Adipocyte (in vitro differentiated cells): ENCODE measurements around the gene DISP1.
"Not testable (repeated sequence)": the region's sequence is repeated elsewhere in the genome, so short reads cannot be mapped to it uniquely, and the experiment has no call there.

Experiments
- DNase-seq: peaks from one replicate; pipeline ENCODE4 v3.0.0-alpha.2; 2015; ENCODE audit warnings: low read depth
- H3K27me3 ChIP-seq: replicated peaks from 2 replicates; pipeline ENCODE4 v1.7.0; 2013; ENCODE audit warnings: mild to moderate bottlenecking, low read length, moderate library complexity; ENCODE audit not compliant: control insufficient read depth, insufficient read depth
- H3K36me3 ChIP-seq: 2 replicates; pipeline ENCODE4 v1.7.0; 2013; ENCODE audit warnings: low read length, mild to moderate bottlenecking, moderate library complexity; ENCODE audit not compliant: control insufficient read depth, insufficient read depth, severe bottlenecking
- H3K4me1 ChIP-seq: 2 replicates; pipeline ENCODE4 v1.7.0; 2013; ENCODE audit warnings: mild to moderate bottlenecking, low read length, moderate library complexity; ENCODE audit not compliant: control insufficient read depth, insufficient read depth
- H3K4me3 ChIP-seq: 2 replicates; pipeline ENCODE4 v1.7.0; 2013; ENCODE audit warnings: mild to moderate bottlenecking, low read length, moderate library complexity
- H3K9ac ChIP-seq: 2 replicates; pipeline ENCODE4 v1.7.0; 2013; ENCODE audit warnings: mild to moderate bottlenecking, low read length, moderate library complexity
- H3K9me3 ChIP-seq: 2 replicates; pipeline ENCODE4 v1.7.0; 2013; ENCODE audit warnings: mild to moderate bottlenecking, low read length, moderate library complexity; ENCODE audit not compliant: control insufficient read depth

Gene DISP1

DNA sequence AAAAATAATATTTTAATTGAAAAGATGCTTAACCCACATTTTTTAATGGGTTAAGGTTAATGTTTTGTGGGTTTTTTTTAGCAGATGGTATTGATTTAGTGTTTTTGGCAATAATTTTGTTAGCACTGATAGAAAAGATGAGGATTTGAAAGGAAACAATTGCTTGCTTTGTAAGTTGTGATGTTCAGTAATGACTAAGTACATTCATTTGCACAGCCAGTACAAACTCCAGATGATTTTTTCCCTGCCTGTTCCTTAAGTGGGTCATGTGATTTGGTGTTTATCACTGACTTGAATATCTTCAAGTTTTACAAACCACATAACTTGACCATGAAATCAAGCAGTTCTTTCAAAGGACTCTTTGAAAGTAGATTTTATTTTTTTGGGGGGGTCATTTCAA is 15.0 kb downstream of the DISP1 start:
- no peaks in the 10 kb centered on the region for H3K27me3 ChIP-seq
- H3K4me1 ChIP-seq: peaks cover 10% of the 10 kb centered on the region
- no peaks in the 10 kb centered on the region for H3K36me3 ChIP-seq
- peak; percentile 60 for DNase-seq
- H3K9ac ChIP-seq: no peak overlapping the region
- H3K4me3 ChIP-seq: no peak overlapping the region
- H3K9me3 ChIP-seq: no peaks in the 10 kb centered on the region

DNA sequence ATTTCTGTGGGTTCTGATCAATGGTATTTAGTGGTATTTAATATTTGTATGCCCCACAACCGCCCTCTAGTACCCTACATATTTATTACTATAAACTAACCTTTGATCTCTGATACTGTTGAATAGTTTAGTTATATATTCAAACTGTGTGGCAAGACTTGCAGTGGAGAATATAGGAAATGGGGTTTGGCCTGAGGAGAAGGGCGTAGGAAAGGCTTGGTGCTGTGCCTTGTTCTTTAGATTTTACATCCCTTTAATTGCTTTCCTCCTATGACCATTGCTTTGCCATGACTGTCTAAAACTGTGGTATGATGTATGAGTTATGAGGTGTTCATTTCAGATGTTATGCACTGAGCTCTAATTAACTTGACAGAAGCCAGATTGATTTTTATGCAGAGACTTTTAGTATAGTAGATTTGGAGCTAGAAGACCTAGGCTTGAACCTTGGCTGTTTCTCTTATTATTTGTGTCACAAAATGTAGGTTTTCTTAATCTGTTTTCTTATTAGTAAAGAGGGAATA is 18.6 kb downstream of the DISP1 start:
- Histone ChIP-seq H3K9me3 (no peaks in the 10 kb centered on the region), H3K4me3 (no peak overlapping the region), H3K4me1 (peaks cover 10% of the 10 kb centered on the region), H3K36me3 (peaks cover 4% of the 10 kb centered on the region), H3K9ac (no peak overlapping the region), H3K27me3 (no peaks in the 10 kb centered on the region)
- DNase-seq: no peak

DNA sequence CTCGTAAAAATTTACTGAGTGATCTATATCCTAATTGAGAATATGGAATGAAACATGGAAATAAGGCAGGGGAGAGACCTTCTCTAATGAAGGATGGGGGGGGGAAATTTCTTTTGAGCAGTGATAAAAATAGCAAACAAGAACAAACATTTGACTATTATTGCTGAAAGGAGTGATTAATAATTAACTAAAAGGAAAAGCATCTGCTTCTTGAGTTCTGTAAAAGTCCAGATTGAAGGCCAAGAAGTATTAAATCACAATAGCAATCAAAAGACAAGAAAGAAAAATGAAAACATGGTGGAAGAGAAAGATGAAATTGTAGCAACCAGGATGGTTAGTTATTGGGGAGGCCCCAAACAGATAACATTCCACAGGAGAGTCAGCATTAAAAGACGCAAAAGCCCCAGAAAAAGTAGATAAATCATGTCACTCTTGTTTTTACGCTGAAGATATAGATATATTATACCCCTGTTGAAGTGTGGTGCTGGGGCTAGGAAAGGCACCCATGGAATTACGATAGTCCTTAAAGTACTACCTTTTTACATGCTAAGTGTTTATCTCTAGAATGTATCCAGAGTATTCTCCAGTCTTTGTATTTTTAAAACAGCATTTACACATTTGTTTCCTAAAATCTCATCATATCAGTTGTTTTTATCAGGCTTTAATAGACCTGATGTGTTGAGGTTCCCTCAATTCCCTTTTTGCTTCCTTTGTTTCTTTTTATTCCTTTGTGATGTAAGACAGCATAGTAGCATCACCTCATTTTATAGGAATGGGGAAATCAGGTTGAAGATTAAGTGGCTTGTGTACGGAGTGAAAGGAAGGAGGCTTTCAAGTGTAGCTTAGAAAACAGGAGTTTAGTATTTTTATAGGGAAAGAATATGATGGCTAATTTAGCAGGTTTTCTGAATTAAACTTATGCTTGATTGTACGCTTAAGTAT is 28.9 kb downstream of the DISP1 start:
- Histone ChIP-seq H3K9me3 (no peaks in the 10 kb centered on the region), H3K4me1 (peaks cover 10% of the 10 kb centered on the region), H3K4me3 (peak overlapping the region; percentile 58), H3K36me3 (no peaks in the 10 kb centered on the region), H3K27me3 (no peaks in the 10 kb centered on the region), H3K9ac (peak overlapping the region; percentile 19)
- no peak for DNase-seq

DNA sequence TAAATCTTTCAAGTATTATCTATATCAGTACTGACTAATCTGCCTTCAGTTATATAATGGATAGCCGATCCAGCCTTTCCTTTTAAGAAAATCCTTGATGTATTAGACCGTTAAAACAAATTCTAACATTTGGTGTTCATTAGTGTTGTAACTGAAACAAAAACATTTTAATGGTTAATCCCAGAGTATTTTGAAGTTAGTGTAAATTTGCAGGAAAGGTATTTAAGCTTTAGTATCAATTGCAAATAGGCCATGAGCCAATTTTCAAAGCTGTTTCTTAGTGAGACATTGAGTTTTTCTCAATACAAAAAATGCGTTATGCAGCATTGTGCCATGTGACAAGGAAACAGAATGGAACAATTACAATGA is 29.6 kb downstream of the DISP1 start:
- Histone ChIP-seq H3K4me1 (peaks cover 10% of the 10 kb centered on the region), H3K36me3 (no peaks in the 10 kb centered on the region), H3K27me3 (no peaks in the 10 kb centered on the region), H3K4me3 (peak overlapping the region; percentile 58), H3K9me3 (no peaks in the 10 kb centered on the region), H3K9ac (peak overlapping the region; percentile 19)
- no peak for DNase-seq

GRCh38 chr1:222845763-222846162 is 30.9 kb downstream of the DISP1 start:
- Histone ChIP-seq H3K4me3 (no peak overlapping the region), H3K9ac (no peak overlapping the region), H3K36me3 (no peaks in the 10 kb centered on the region), H3K4me1 (peaks cover 10% of the 10 kb centered on the region), H3K9me3 (no peaks in the 10 kb centered on the region), H3K27me3 (no peaks in the 10 kb centered on the region)
- DNase-seq: no peak

DNA sequence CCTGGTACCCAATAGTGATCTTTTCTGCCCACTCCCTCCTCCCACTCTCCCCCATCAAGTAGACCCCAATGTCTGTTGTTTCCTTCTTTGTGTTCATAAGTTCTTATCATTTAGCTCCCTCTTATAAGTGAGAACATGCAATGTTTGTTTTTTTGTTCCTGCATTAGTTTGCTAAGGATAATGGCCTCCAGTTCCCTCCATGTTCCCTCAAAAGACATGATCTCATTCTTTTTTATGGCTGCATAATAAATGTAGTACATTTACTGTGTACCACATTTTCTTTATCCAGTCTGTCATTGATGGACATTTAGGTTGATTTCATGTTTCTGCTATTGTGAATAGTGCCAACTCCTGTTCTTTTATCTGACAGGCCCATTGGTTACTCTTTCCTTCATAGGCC is 35.7 kb downstream of the DISP1 start:
- not testable (repeated sequence) for H3K27me3 ChIP-seq, H3K4me1 ChIP-seq, H3K4me3 ChIP-seq, H3K9me3 ChIP-seq, H3K36me3 ChIP-seq, DNase-seq, H3K9ac ChIP-seq

DNA sequence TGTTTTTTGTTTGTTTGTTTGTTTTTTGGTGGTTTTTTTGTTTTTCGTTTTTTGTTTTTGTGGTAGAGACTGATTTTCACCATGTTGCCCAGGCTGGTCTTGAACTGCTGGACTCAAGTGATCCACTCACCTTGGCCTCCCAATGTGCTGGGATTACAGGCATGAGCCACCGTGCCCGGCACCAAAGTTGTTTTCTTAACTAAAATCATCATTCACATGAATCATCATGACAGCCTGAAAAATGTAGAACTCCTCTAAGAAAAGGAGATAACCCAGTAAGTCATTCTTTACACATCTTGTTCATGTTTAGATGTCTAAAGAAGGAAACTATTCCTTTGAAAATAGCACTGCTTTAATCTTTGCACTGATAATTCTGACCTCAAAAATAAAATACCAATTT is 37.5 kb downstream of the DISP1 start:
- H3K9me3 ChIP-seq: no peaks in the 10 kb centered on the region
- H3K9ac ChIP-seq: no peak overlapping the region
- peaks cover 5% of the 10 kb centered on the region for H3K36me3 ChIP-seq
- H3K27me3 ChIP-seq: no peaks in the 10 kb centered on the region
- no peak overlapping the region for H3K4me3 ChIP-seq
- H3K4me1 ChIP-seq: no peaks in the 10 kb centered on the region
- peak; percentile 2 for DNase-seq

- H3K36me3 ChIP-seq: peaks cover 3% of the 10 kb centered on the region
- peaks cover 3% of the 10 kb centered on the region for H3K9me3 ChIP-seq
- H3K4me3 ChIP-seq: no peak overlapping the region
- H3K9ac ChIP-seq: no peak overlapping the region
- H3K27me3 ChIP-seq: no peaks in the 10 kb centered on the region
- no peaks in the 10 kb centered on the region for H3K4me1 ChIP-seq
- DNase-seq: no peak
Measured at GRCh38 chr1:222861062-222861461, 46.2 kb downstream of the DISP1 start.
